ENCODE results near the gene SNRPA.
"Not testable (repeated sequence)": the region's sequence is repeated elsewhere in the genome, so short reads cannot be mapped to it uniquely, and the experiment has no call there.

The SNRPA gene

DNA sequence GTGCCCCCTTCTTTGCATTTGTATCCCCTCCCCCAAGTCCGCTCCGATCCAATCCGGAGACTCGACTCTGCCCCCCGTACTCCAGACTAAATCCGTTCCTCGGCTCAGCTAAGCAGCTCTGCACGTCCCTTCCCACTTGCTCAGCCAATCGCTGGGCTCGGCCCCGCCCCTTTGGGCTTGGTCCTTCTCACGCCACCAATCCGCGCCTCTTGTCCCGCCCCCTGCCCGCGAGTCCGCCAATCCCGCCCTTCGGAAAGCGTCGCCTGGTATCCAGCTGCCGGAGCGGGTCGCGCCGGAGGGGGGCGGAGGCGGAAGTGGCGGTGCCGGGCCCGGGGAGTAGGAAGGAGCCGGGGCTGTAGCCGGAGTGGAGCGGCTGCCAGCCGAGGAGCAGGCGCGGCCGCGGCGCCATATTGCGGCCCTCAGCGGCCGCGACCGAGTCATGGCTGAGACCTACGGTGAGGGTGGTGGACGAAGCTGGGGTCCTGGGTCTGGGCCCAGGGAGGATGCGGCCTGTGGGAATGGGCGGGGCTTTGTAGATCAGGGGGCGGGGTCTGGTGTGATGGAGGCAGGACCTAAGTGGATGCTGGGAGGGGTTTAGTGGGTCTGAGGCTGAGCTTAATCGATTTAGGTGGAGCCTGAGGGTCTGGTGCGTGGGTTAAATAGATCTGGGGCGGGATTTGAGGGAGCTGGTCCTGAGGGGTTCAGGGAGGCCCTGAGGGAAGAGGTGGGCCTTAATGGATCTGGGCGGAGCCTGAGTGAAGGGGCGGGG, 27.1 kb downstream of the SNRPA start, which contains the start of gene RAB4B:
TSS of gene RAB4B (plus strand) at position 311 of the 769 bp plus-strand sequence. CDS start at position 440, 129 bp downstream.
- DNase-seq: peak; percentile 100

- DNase-seq: peak; percentile 61
These were observed 27.8 kb downstream of the SNRPA start for GRCh38 chr19:40778706-40779284.

GRCh38 chr19:40780582-40780981, 29.6 kb downstream of the SNRPA start:
- no peak for DNase-seq

- no peak for DNase-seq
These were observed 30.1 kb downstream of the SNRPA start for GRCh38 chr19:40781140-40781539.

- no peak for DNase-seq
These were observed 32.7 kb downstream of the SNRPA start for GRCh38 chr19:40783711-40784110.

DNA sequence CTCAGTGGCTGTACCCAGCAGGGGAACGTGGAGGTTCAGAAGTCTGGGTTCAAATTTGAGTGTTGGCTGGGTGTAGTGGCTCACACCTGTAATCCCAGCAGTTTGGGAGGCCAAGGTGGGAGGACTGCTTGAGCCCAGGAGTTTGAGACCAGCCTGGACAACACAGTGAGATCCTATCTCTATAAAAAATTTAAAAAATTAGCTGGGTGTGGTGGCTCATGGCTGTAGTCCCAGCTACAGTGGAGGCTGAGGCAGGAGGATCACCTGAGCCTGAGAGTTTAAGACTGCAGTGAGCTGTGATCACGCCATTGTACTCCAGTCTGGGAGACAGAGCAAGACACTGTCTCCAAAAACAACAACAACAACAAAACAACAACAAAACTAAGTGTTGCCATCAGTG, 33.1 kb downstream of the SNRPA start:
- not testable (repeated sequence) for DNase-seq

DNA sequence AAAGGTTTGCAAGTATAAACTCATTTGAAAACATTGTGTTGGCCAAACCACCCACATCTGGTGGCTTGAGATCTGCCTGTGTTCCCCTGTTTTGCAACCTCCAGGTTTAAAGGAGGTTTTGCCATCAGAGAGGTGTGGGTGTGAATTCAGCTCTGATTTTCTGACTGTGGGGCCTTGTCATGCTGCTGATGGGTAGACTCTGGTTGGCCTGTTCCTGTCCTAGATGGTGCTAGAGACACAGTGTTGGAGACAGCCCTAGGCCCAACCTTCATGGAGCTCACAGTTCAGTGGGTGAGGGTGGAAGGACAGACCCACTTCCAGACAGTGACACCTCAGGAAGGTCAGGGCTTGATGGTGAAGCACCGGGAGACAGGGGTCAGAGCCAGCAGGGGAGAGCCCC, 34.5 kb downstream of the SNRPA start:
- DNase-seq: no peak

DNA sequence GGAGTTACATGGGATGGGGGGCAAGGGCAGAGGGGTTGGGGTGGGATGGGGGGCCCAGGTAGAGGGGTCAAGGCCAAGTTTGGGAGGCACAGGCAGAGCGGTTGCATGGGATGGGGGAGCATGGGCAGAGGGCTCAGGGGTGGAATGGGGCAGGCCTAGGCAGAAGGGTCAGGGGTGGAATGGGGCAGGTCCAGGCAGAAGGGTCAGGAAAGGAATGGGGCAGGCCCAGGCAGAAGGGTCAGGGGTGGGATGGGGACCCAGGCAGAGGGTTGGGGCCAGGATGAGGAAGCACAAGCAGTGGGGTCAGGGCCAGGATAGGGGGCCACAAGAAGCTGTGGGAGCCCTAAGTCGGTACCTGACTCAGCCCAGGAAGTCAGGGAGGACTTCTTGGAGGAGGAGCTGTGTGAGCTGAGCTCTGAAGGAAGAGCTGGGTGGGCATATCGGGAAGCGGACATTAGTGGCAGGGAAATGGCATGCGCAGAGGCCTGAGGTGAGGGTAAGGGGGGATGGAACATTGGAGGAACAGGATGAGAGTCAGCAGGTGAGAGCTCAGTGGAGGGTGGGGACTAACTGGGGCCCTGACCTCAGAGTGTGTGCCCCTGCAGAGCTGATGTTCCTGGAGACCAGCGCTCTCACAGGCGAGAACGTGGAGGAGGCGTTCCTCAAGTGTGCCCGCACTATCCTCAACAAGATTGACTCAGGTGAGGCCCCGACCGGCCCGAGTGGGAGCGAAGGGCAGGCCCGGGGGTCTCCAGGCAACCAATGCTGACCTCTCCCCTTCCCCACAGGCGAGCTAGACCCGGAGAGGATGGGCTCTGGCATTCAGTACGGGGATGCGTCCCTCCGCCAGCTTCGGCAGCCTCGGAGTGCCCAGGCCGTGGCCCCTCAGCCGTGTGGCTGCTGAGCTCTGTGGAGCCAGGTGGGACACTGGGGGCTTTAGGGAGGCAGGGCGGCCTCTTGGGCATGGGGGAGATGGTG, 35.3 kb downstream of the SNRPA start:
- DNase-seq: no peak

- DNase-seq: no peak
These were observed 40.3 kb downstream of the SNRPA start for GRCh38 chr19:40791349-40791748.

GRCh38 chr19:40791996-40792395, 41.0 kb downstream of the SNRPA start:
- no peak for DNase-seq

DNA sequence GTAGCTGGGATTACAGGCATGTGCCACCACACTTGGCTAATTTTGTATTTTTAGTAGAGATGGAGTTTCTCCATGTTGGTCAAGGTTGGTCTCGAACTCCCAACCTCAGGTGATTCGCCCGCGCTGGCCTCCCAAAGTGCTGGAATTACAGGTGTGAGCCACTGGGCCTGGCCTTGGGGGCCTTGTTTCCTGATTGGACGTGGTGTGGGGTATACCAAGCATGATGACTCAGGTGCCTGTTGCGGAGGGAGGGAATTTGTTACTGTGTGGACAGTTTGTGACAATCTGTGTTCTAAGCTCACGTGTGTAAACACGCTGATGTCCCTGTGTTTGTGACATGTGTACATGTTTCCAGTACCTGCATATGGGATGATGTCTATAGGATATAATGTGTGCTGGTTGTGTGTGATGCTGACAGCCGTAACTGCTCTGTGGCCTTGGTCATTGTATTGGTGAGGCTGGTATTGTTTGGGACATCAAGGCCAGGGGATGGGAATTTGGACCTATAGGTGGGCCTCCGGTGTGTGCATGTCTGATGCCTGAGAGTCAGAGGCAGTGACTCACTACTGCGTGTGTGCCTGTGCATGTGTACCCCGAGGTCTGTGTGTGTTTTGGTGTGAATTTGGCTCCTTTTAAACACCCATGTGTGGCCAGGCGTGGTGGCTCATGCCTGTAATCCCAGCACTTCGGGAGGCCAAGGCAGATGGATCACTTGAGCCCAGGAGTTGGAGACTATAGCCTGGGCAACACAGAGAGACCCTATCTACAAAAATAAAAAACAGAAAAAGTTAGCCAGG, 46.4 kb downstream of the SNRPA start:
- no peak for DNase-seq

DNA sequence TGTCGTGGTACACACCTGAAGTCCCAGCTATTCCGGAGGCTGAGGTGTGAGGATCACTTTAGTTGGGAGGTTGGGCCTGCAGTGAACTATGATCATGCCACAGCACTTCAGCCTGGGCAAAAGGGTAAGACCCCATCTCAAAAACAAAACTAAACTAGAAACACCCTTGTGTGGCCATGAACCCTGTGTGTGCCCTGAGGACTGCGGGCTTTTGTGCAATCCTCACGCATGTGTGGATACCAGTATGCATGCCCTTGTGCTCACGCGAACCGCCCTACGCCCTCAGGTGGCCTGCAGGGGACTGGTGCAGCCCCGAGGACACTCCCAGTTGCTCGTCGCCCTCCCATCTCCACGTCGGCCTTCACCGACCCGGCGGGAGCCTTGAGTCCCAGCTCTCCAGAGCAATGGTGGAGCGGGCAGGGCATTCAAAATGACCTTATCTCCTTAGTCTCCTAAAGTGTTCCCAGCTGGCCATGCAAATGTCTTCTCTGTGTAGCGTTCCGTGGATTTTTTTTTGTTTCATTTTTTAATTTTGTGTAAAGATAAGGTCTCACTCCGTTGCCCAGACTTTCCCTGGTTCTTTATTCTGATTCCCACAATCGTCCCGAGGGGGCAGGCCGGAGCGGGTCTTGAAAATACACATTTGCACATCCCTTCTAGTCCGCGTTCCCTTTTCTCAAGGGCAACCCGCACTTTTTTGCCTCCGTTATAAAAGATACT, 47.1 kb downstream of the SNRPA start:
- DNase-seq: peak; percentile 73

DNA sequence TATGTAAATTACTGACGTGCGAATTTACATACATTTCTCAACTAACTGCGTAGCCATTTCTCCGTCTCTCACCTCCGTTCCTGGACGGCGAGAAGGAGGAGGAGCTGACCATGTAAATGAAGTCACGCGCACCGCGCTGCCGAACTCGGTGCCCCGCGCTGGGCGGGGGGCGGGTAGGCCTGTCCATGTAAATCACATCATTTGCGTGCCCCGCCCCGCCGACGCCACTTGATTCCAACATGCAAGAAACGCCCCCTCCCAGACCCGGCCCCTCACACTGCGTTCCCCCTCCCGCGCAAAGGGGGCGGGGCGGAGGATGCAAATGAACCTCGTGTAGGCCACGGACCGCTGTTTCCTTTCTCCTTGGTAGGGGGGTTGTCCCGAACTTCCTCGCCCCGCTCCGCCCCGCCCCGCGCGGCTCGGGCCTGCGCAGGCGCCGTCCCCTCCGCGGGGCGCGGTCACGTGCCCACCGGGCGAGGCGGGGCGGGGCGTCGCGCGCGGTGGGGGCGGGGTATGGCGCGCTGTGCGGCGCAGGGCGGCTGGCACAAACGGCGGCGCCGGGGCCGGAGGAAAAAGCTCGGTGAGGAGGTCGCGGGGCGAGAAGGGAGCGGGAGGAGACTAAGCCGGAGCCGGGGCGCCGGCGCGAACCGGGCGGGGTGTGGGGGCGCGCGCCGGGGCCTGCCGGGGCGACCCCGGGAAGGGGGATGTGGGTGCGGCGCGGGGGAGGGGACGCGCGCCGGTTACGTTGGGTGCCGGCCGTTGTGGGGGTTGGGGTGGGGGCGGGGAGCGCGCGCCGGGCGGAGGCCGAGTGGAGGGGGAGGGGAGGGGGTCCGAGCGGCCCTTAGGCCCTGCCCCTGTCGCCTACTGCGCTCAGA, 47.9 kb downstream of the SNRPA start, which contains the start of gene EGLN2:
TSS of gene EGLN2 (plus strand) at position 509 of the 875 bp plus-strand sequence. CDS start 1,382 bp downstream, outside the sequence.
- DNase-seq: peak; percentile 100

- peak; percentile 56 for DNase-seq
These were observed 48.7 kb downstream of the SNRPA start for GRCh38 chr19:40799558-40800338.

DNA sequence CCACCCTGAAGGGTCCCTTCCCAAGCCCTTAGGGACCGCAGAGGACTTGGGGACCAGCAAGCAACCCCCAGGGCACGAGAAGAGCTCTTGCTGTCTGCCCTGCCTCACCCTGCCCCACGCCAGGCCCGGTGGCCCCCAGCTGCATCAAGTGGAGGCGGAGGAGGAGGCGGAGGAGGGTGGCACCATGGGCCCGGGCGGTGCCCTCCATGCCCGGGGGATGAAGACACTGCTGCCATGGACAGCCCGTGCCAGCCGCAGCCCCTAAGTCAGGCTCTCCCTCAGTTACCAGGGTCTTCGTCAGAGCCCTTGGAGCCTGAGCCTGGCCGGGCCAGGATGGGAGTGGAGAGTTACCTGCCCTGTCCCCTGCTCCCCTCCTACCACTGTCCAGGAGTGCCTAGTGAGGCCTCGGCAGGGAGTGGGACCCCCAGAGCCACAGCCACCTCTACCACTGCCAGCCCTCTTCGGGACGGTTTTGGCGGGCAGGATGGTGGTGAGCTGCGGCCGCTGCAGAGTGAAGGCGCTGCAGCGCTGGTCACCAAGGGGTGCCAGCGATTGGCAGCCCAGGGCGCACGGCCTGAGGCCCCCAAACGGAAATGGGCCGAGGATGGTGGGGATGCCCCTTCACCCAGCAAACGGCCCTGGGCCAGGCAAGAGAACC, 49.5 kb downstream of the SNRPA start:
- DNase-seq: no peak

GRCh38 chr19:40800997-40801377, 50.0 kb downstream of the SNRPA start:
- DNase-seq: no peak

DNA sequence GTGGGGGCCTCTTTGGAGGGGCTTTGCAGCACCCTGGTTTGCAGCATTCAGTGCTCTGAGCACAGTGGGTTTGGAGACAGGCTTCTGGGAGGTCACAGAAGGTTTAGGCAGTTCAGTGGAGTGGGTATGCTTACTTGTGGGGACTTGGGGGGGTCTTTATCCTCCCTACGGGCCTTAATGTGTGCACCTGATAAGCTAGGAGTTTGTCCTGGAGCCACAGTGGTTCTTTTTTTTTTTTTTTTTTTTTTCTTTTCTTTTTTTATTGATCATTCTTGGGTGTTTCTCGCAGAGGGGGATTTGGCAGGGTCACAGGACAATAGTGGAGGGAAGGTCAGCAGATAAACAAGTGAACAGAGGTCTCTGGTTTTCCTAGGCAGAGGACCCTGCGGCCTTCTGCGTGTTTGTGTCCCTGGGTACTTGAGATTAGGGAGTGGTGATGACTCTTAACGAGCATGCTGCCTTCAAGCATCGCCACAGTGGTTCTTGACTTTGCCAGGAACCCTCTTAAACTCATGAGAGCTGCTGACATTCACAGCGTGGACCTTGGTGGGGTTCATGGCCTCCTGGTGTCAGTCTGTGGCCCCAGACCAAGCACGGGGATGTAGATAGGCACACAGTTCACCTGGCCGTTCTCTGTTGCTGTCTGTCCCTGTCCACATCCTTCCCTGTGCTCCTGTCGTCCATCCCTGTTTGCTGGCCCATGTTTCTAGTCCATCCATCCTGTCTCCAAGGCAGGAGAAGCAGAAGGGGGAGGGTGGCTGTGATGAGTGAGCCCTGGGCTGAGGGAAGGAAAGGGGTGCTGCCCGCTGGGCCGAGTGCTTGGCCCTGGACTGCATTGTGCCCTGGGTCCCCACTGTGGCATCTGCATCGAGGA, 50.7 kb downstream of the SNRPA start:
- DNase-seq: no peak

Measured in suppressor macrophage treated with lipopolysaccharide for 4 hours (primary cell).